ENCODE measurements around the gene FAM120AOS. TPM values are rescaled to one million over a fixed set of nuclear protein-coding genes. Genes with fewer than 3 reads are reported as not detected.
A peak's percentile ranks its signal among the peaks of the same experiment; 100 is the strongest.

FAM120AOS gene
- 10 to 100 TPM; 49.4 to 60.8 (median 54.1) TPM for total RNA-seq

DNA sequence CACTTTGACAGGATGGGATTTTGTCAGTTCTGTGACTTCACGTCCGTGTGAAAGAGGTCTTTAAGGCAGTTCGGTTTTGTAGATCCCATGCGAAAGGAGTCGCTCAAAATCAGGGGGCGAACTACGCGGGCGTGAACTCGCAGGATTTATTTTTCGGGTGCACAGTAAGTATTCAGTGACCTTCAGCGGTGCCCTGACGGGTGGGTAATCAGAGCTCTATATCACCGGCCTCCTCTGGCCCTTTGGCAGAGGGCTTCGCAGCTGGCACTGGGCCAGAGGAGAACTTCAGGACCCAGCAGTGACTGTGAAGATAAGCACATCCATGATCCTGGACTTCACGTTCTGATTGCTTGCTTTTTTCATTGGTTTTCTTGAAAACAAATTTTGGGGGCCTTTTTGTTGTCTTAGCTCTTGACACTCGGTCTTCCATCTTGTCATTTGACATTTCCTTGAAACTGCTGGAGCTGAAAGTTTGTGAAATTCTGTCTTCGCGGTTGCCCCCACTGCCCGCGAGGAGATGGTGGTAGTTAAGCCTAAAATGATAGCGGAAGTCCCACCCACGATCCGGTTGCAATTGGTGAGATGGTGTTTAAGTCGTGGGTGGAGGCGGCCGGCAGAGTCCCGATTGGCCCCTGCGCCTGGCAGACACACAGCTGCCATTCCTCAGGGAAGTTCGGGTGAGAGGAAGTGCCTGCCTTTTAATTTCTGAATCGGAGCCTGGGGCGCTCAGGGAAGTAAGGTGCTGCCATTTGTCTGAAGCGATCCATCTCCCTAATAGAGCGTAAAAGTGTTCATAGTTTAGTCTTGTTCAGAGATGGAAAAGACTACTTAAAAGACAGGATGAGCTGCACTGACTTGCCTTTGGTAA, at the start of gene FAM120AOS:
Gene FAM120AOS (minus strand): TSS at position 535 of the 868 bp plus-strand sequence. CDS start 872 bp downstream, outside the sequence.
- Histone ChIP-seq H3K36me3 (peaks cover 0 to 14% (median 0%) of the 10 kb centered on the region in 3 donors), H3K27me3 (no peaks in the 10 kb centered on the region), H3K4me3 (peak within 1 kb of the TSS; percentile 92 to 97 (median 95)), H3K4me1 (peaks cover 0 to 55% (median 35%) of the 10 kb centered on the region in 4 donors), H3K27ac (peak within 1 kb of the TSS; percentile 91 to 97 (median 96)), H3K9me3 (no peaks in the 10 kb centered on the region)
- peak; percentile 61 to 68 for TF ChIP-seq POLR2A (IDR thresholded peaks at IDR 0.05)
- TF ChIP-seq, protein P1, sequence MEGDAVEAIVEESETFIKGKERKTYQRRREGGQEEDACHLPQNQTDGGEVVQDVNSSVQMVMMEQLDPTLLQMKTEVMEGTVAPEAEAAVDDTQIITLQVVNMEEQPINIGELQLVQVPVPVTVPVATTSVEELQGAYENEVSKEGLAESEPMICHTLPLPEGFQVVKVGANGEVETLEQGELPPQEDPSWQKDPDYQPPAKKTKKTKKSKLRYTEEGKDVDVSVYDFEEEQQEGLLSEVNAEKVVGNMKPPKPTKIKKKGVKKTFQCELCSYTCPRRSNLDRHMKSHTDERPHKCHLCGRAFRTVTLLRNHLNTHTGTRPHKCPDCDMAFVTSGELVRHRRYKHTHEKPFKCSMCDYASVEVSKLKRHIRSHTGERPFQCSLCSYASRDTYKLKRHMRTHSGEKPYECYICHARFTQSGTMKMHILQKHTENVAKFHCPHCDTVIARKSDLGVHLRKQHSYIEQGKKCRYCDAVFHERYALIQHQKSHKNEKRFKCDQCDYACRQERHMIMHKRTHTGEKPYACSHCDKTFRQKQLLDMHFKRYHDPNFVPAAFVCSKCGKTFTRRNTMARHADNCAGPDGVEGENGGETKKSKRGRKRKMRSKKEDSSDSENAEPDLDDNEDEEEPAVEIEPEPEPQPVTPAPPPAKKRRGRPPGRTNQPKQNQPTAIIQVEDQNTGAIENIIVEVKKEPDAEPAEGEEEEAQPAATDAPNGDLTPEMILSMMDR (IDR thresholded peaks at IDR 0.05), result no peak
- peak; percentile 15 to 94 for TF ChIP-seq EP300 (IDR thresholded peaks at IDR 0.05)
- DNase-seq (ENCODE audit: low spot score in 2 of 2), result peak; percentile 86 to 94
- 0 to 1% methylated on average over 34 of the region's 34 CpGs for WGBS, 2 donors

DNA sequence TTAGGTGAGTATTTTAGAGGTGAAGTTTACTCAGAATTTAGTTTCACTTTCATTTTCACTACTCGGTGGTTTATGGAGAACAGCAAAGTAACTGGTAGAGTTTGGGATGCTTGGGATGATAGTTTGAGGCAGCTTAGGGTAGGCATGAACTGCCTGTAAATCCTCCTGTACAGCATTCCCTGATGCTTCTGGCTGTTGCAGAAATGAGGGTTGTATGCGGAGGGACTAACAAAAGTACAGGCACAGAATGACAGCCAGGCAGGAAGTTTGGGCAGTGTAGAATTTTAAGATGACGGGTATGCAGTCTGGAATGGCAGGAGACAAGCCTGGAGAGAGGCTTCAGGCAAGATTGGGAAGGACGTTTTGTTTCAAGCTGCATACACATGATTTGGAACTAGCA, 48.0 kb upstream of the FAM120AOS start:
- peak overlapping the region in 3 of 4 donors; percentile 52 to 72 (median 62) for H3K27ac ChIP-seq
- WGBS, 2 donors, result 33 to 49% methylated on average over 4 of the region's 4 CpGs

DNA sequence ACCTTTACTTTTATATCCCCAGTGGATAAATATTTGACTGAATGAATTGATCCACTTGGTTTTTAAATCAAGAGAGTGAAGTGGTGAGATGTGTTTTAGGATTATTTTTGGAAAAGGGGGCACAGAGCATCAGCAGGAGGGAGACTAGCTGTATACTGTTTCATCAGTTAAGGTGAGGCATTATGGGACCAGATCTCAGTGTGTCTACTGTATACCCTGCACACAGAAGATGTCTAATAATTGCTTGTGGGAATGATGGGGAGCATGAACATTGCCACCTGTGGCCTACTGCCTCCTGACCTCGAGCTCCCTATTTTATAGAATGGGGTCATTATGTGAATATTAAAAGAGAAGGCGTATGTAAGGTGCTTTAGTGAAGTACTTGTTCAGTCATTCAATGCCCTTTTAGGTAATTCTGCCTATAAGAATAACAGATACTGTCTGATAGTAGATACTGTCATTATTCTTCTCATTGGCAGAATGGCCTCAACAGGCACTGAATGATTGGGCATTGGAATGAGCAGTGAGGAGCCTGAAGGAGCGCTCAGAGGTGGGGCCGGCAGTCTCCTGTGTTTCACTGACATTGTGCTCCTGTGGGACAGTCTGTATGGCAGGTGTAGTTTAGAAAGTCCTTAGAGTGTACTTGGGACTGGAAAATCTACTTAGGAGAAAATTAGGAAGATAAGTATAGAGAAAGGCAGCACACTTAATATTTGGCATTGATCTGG, 47.4 kb upstream of the FAM120AOS start:
- no peak for DNase-seq (ENCODE audit: low spot score in 2 of 2)
- H3K4me3 ChIP-seq, result peak overlapping the region in 3 of 4 donors; percentile 2 to 38 (median 26)
- peak overlapping the region in 3 of 4 donors; percentile 52 to 72 (median 62) for H3K27ac ChIP-seq
- WGBS, 2 donors, result 85 to 88% methylated on average over 4 of the region's 4 CpGs
- TF ChIP-seq POLR2A (IDR thresholded peaks at IDR 0.05) (no peak), EP300 (IDR thresholded peaks at IDR 0.05) (no peak)
- TF ChIP-seq, protein P1 (IDR thresholded peaks at IDR 0.05), result no peak
- no peaks in the 10 kb centered on the region for H3K27me3 ChIP-seq
- peaks cover 0 to 16% (median 12%) of the 10 kb centered on the region in 4 donors for H3K4me1 ChIP-seq
- peaks cover 4 to 67% (median 11%) of the 10 kb centered on the region in 3 donors for H3K36me3 ChIP-seq
- H3K9me3 ChIP-seq, result no peaks in the 10 kb centered on the region

More for the DNA sequence above, 48.0 kb upstream of the FAM120AOS start:
- Histone ChIP-seq H3K4me1 (peaks cover 0 to 16% (median 12%) of the 10 kb centered on the region in 4 donors), H3K4me3 (peak overlapping the region in 3 of 4 donors; percentile 2 to 38 (median 26)), H3K9me3 (no peaks in the 10 kb centered on the region), H3K27me3 (no peaks in the 10 kb centered on the region), H3K36me3 (peaks cover 4 to 65% (median 11%) of the 10 kb centered on the region in 3 donors)
- no peak for DNase-seq (ENCODE audit: low spot score in 2 of 2)
- TF ChIP-seq, protein P1 (IDR thresholded peaks at IDR 0.05), result no peak
- TF ChIP-seq POLR2A (IDR thresholded peaks at IDR 0.05), result no peak
- TF ChIP-seq EP300 (IDR thresholded peaks at IDR 0.05), result no peak

DNA sequence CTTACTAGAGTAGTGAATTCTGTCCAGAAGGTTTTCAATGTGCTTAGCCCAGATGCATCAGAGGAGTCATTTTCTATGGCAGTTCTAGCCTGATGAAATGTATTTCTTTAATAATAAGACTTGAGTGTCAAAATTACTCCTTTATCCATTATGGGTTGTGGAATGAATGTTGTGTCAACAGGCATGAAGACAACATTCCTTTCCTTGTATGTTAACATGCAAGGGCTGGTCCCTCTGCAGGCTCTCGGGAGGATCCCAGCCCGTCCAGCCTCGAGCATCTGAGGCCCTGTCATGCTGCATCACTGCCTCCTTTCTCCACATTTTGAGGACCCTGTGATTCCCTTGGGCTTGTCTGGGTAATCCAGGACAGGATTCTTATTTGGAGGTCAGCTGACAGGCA, 42.9 kb upstream of the FAM120AOS start:
- TF ChIP-seq POLR2A (IDR thresholded peaks at IDR 0.05), result no peak
- no peak for TF ChIP-seq EP300 (IDR thresholded peaks at IDR 0.05)
- DNase-seq (ENCODE audit: low spot score in 2 of 2), result no peak
- H3K4me1 ChIP-seq, result peaks cover 0 to 20% (median 9%) of the 10 kb centered on the region in 4 donors
- H3K36me3 ChIP-seq, result peaks cover 0 to 62% (median 11%) of the 10 kb centered on the region in 3 donors
- H3K27ac ChIP-seq, result no peak overlapping the region
- H3K9me3 ChIP-seq, result no peaks in the 10 kb centered on the region
- no peak overlapping the region for H3K4me3 ChIP-seq
- H3K27me3 ChIP-seq, result no peaks in the 10 kb centered on the region
- 63 to 64% methylated on average over 3 of the region's 3 CpGs for WGBS, 2 donors

DNA sequence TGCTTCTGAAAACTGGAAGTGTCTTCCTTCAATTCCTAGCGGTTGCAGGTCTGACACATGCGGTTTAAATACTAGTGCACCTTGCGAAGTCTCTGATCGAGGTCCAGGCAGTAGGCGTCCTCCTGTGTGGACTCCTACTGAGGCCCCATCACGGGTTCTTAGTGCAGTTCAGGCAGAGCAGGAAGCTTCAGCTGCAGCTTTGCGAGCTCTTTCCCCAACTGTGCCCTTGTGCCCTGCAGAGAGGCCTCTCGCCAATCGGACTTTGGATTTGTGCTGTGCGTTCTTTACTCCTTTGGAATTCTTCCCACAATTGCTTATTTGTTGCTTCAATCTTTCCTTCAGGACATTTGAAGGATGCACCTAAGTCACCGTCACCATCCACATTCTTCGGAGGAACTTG, 40.6 kb upstream of the FAM120AOS start:
- H3K4me1 ChIP-seq, result peaks cover 0 to 22% (median 4%) of the 10 kb centered on the region in 4 donors
- no peaks in the 10 kb centered on the region for H3K9me3 ChIP-seq
- DNase-seq (ENCODE audit: low spot score in 2 of 2), result no peak
- no peaks in the 10 kb centered on the region for H3K27me3 ChIP-seq
- H3K27ac ChIP-seq, result no peak overlapping the region
- H3K4me3 ChIP-seq, result no peak overlapping the region
- H3K36me3 ChIP-seq, result peaks cover 0 to 42% (median under 1%) of the 10 kb centered on the region in 3 donors
- TF ChIP-seq, protein P1 (IDR thresholded peaks at IDR 0.05), result no peak
- TF ChIP-seq POLR2A (IDR thresholded peaks at IDR 0.05), result no peak
- TF ChIP-seq EP300 (IDR thresholded peaks at IDR 0.05), result no peak
- WGBS, 2 donors, result 89 to 93% methylated on average over 12 of the region's 12 CpGs
